Liver (tissue), 9 donors: ENCODE data around the gene XCL1. TPM values are rescaled to one million over a fixed set of nuclear protein-coding genes. Genes with fewer than 3 reads are reported as not detected.

Experiments
- DNase-seq: peaks from one replicate; pipeline ENCODE4 v3.0.0-alpha.2; 2017; ENCODE audit warnings: low spot score
- H3K27ac ChIP-seq, 2 donors: one replicate each; pipeline ENCODE4 v1.7.0; 2013; ENCODE audit warnings: inconsistent platforms in 2 of 2, low read length in 2 of 2, control low read depth in 1 of 2, low read depth in 1 of 2, mild to moderate bottlenecking in 1 of 2
- H3K27me3 ChIP-seq, 4 donors: one replicate each; pipeline versions ENCODE4 v1.6.1 to v1.7.0; 2013; ENCODE audit warnings: low read length in 3 of 4, inconsistent platforms in 1 of 4, mild to moderate bottlenecking in 1 of 4, moderate library complexity in 1 of 4; ENCODE audit not compliant: control insufficient read depth in 4 of 4, insufficient read depth in 4 of 4
- H3K36me3 ChIP-seq, 4 donors: one replicate each; pipeline versions ENCODE4 v1.6.1 to v1.7.0; 2013; ENCODE audit warnings: low read length in 3 of 4, mild to moderate bottlenecking in 3 of 4, low read depth in 1 of 4, moderate library complexity in 1 of 4; ENCODE audit not compliant: control insufficient read depth in 4 of 4, insufficient read depth in 3 of 4
- H3K4me1 ChIP-seq, 4 donors: one replicate each; pipeline versions ENCODE4 v1.6.1 to v1.7.0; 2013; ENCODE audit warnings: low read length in 3 of 4, mild to moderate bottlenecking in 3 of 4, moderate library complexity in 1 of 4; ENCODE audit not compliant: control insufficient read depth in 4 of 4, insufficient read depth in 4 of 4
- H3K4me3 ChIP-seq, 3 donors: one replicate each; pipeline versions ENCODE4 v1.6.1 to v1.7.0; 2013; ENCODE audit warnings: low read length in 3 of 3, control low read depth in 1 of 3, low read depth in 1 of 3, mild to moderate bottlenecking in 1 of 3
- H3K9ac ChIP-seq, 2 donors: one replicate each; pipeline ENCODE4 v1.7.0; 2013; ENCODE audit warnings: low read length in 2 of 2, mild to moderate bottlenecking in 2 of 2, moderate library complexity in 2 of 2, control low read depth in 1 of 2, low read depth in 1 of 2
- H3K9me3 ChIP-seq, 4 donors: one replicate each; pipeline versions ENCODE4 v1.6.1 to v1.7.0; 2013; ENCODE audit warnings: low read length in 3 of 4; ENCODE audit not compliant: control insufficient read depth in 4 of 4
- ATF3 ChIP-seq: IDR thresholded peaks from 2 replicates; pipeline ENCODE4 v1.6.1; 2016; ENCODE audit warnings: antibody characterized with exemption
- CTCF ChIP-seq: fragments of 150-350 bp; IDR thresholded peaks from 2 replicates; pipeline ENCODE4 v1.5.1; 2017; ENCODE audit warnings: improper control_type of control experiment, low read depth, low read length; ENCODE audit not compliant: missing input control
- EGR1 ChIP-seq, 2 donors: IDR thresholded peaks; 2 replicates each; pipeline ENCODE4 v1.6.1; 2016 to 2018; ENCODE audit warnings: antibody characterized with exemption in 2 of 2, low read depth in 2 of 2
- FOXA1 ChIP-seq: IDR thresholded peaks from 2 replicates; pipeline ENCODE4 v1.6.1; 2016; ENCODE audit warnings: antibody characterized with exemption
- FOXA2 ChIP-seq: IDR thresholded peaks from 2 replicates; pipeline ENCODE4 v1.6.1; 2016; ENCODE audit warnings: antibody characterized with exemption
- GABPA ChIP-seq, 2 donors: IDR thresholded peaks in 1 of 2; conservative IDR thresholded peaks in 1 of 2; 2 replicates each; pipeline ENCODE4 v1.6.1; 2016; ENCODE audit warnings: antibody characterized with exemption in 2 of 2, mild to moderate bottlenecking in 1 of 2, moderate library complexity in 1 of 2
- HNF4A ChIP-seq, 2 donors: conservative IDR thresholded peaks; 2 replicates each; pipeline ENCODE4 v1.6.1; 2016; ENCODE audit warnings: antibody characterized with exemption in 2 of 2, mild to moderate bottlenecking in 2 of 2
- HNF4G ChIP-seq: IDR thresholded peaks from 2 replicates; pipeline ENCODE4 v1.6.1; 2016; ENCODE audit warnings: antibody characterized with exemption
- JUND ChIP-seq, 2 donors: IDR thresholded peaks; 2 replicates each; pipeline ENCODE4 v1.6.1; 2016; ENCODE audit warnings: antibody characterized with exemption in 2 of 2
- MAX ChIP-seq: IDR thresholded peaks from 2 replicates; pipeline ENCODE4 v1.6.1; 2016; ENCODE audit warnings: antibody characterized with exemption
- NR2F2 ChIP-seq: IDR thresholded peaks from 2 replicates; pipeline ENCODE4 v1.6.1; 2016; ENCODE audit warnings: antibody characterized with exemption
- RAD21 ChIP-seq, 2 donors: IDR thresholded peaks; 2 replicates each; pipeline ENCODE4 v1.6.1; 2016; ENCODE audit warnings: antibody characterized with exemption in 2 of 2, mild to moderate bottlenecking in 2 of 2
- REST ChIP-seq: IDR thresholded peaks from 2 replicates; pipeline ENCODE4 v1.6.1; 2016; ENCODE audit warnings: antibody characterized with exemption, mild to moderate bottlenecking
- RXRA ChIP-seq, 2 donors: IDR thresholded peaks; 2 replicates each; pipeline ENCODE4 v1.6.1; 2017 to 2018; ENCODE audit warnings: antibody characterized with exemption in 2 of 2, mild to moderate bottlenecking in 1 of 2
- SP1 ChIP-seq: IDR thresholded peaks from 2 replicates; pipeline ENCODE4 v1.6.1; 2018; ENCODE audit warnings: antibody characterized with exemption, mild to moderate bottlenecking
- TAF1 ChIP-seq: conservative IDR thresholded peaks from 2 replicates; pipeline ENCODE4 v1.6.1; 2016; ENCODE audit warnings: antibody characterized with exemption, mild to moderate bottlenecking
- YY1 ChIP-seq: IDR thresholded peaks from 2 replicates; pipeline ENCODE4 v1.6.1; 2016; ENCODE audit warnings: antibody characterized with exemption, mild to moderate bottlenecking
- ZBTB33 ChIP-seq: IDR thresholded peaks from 2 replicates; pipeline ENCODE4 v1.6.1; 2016; ENCODE audit warnings: antibody characterized with exemption
- WGBS: extraction: QIAGEN DNeasy Blood & Tissue Kit; methylation state at CpG from one replicate; pipeline ENCODE4 v1.1.7; 2013; 5-methylcytosine and 5-hydroxymethylcytosine counted together
- polyA plus RNA-seq, 2 donors: library from polyadenylated mRNA; stranded (reverse) in 1 of 2; unstranded in 1 of 2; fragments of 200-250 nt in 1 of 2; fragments of >200 nt in 1 of 2; fragmentation: Nextera tagmentation in 1 of 2; extraction: Ambion mirVana in 1 of 2; gene quantifications; one replicate each; pipeline versions ENCODE4 v1.2.1 to v1.2.3, GENCODE V29; 2013 to 2015
- total RNA-seq, 2 donors: library from RNA; depleted of rRNA; stranded (reverse); fragments of >200 nt; gene quantifications; one replicate each; pipeline ENCODE4 v1.2.3, GENCODE V29; 2014
- donor health status: healthy.
- donor health status: healthy.
- donor health status: healthy.
- donor health status: healthy.
- donor health status: healthy.

Gene XCL1
- total and polyA plus RNA-seq, 4 donors: 0.17 to 0.33 (median 0.22) TPM

GRCh38 chr1:168554603-168555483 is 21.6 kb upstream of the XCL1 start (continued):
- TF ChIP-seq ATF3: no peak

GRCh38 chr1:168555508-168556046 is 20.8 kb upstream of the XCL1 start:
- Histone ChIP-seq H3K9ac (no peak overlapping the region), H3K36me3 (no peaks in the 10 kb centered on the region), H3K27ac (peak overlapping the region; percentile 26 to 40), H3K27me3 (no peaks in the 10 kb centered on the region), H3K9me3 (no peaks in the 10 kb centered on the region), H3K4me3 (no peak overlapping the region), H3K4me1 (peaks cover 11 to 34% (median 14%) of the 10 kb centered on the region in 4 donors)
- DNase-seq: no peak
- WGBS: 47% methylated on average over 3 of the region's 3 CpGs
- TF ChIP-seq JUND (IDR thresholded peaks at IDR 0.05) (peak in 1 of 2 donors; percentile 71), RAD21 (IDR thresholded peaks at IDR 0.05) (peak in 1 of 2 donors; percentile 12), TAF1 (no peak), HNF4A (conservative IDR thresholded peaks at IDR 0.05) (peak; percentile 29 to 66), REST (no peak), RXRA (IDR thresholded peaks at IDR 0.05) (peak in 1 of 2 donors; percentile 43), ATF3 (no peak), FOXA1 (peak; percentile 43), ZBTB33 (no peak), CTCF (no peak), GABPA (IDR thresholded peaks at IDR 0.05 in 1 of 2, conservative IDR thresholded peaks at IDR 0.05 in 1 of 2) (no peak), FOXA2 (peak; percentile 58), NR2F2 (no peak), HNF4G (no peak), YY1 (peak; percentile 41), MAX (peak; percentile 24), SP1 (peak; percentile 40), EGR1 (IDR thresholded peaks at IDR 0.05; ENCODE audit: low read depth in 2 of 2) (no peak)
